PFSK-1 (cell line): Measurements from ENCODE around the gene SRP9.

Experiments used
- FOXP2 ChIP-seq: optimal IDR thresholded peaks from 2 replicates; pipeline ENCODE3; 2011; ENCODE audit warnings: borderline replicate concordance, control low read depth, inconsistent platforms; ENCODE audit not compliant: insufficient read depth; ENCODE audit errors: extremely low read length, extremely low read depth
- POLR2AphosphoS5 ChIP-seq: IDR thresholded peaks from 2 replicates; pipeline ENCODE4 v1.6.1; 2012; ENCODE audit warnings: low read depth, mild to moderate bottlenecking, control low read depth, low read length, moderate library complexity
- SIN3A ChIP-seq: IDR thresholded peaks from 2 replicates; pipeline ENCODE4 v1.6.1; 2012; ENCODE audit warnings: mild to moderate bottlenecking, low read length, moderate library complexity, borderline replicate concordance; ENCODE audit not compliant: insufficient read depth
- TAF1 ChIP-seq: IDR thresholded peaks from 2 replicates; pipeline ENCODE4 v1.6.1; 2012; ENCODE audit warnings: low read length, control low read depth, borderline replicate concordance; ENCODE audit not compliant: insufficient read depth
- TF ChIP-seq, protein P1 (sequence below), 2 experiments: IDR thresholded peaks; 2 replicates each; pipeline versions ENCODE4 v1.6.1 to v1.8.0; 2011 to 2012; ENCODE audit warnings: low read depth in 2 of 2, low read length in 2 of 2, control low read depth in 1 of 2, inconsistent platforms in 1 of 2, mild to moderate bottlenecking in 1 of 2, moderate library complexity in 1 of 2; ENCODE audit not compliant: insufficient read depth in 1 of 2

SRP9 gene

DNA sequence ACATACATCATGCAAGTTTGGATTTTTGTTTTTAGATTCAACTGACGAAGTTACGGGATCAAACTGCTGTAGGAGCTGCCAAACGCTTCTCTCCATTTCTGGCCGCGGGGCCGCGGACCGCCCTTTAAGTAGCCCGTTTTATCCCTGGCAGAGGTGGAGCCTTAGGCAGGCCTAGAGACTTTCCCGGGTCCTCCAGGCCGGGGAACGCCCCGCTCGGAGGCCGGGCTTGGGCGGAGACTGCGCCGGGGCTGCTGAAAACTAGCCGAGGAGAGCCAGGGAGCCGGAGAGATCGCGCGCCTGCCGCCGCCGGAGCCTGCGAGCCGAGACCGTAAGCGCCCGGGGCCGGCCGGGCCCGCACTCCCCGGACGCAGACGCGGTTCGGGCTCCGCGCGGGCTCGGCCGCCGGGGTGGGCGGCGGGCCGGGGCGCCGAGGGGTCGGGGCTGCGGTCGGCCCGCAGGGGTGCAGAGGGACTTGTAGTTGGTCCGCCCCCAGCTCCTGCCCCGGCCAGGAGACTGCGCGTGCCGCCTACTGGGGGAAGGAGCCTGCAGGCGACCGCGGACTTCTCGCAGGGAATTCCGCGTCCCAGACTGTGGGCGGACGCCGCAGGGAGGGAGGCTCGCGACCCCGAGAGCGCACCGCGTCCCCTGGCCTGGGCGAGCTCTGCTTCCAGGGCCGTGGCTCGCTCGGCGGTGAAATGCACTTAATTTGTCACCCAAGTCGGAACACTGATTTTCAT lies 32.4 kb downstream of the SRP9 start, which contains the start of gene EPHX1:
Gene EPHX1 (plus strand): TSS at position 283 of the 737 bp plus-strand sequence. CDS start 18,606 bp downstream, outside the sequence.
- peak; percentile 68; the same call in 1 of the 2 replicates for TF ChIP-seq TAF1
- TF ChIP-seq POLR2AphosphoS5: peak; percentile 92
- peak; percentile 42 for TF ChIP-seq FOXP2
- TF ChIP-seq, protein P1, sequence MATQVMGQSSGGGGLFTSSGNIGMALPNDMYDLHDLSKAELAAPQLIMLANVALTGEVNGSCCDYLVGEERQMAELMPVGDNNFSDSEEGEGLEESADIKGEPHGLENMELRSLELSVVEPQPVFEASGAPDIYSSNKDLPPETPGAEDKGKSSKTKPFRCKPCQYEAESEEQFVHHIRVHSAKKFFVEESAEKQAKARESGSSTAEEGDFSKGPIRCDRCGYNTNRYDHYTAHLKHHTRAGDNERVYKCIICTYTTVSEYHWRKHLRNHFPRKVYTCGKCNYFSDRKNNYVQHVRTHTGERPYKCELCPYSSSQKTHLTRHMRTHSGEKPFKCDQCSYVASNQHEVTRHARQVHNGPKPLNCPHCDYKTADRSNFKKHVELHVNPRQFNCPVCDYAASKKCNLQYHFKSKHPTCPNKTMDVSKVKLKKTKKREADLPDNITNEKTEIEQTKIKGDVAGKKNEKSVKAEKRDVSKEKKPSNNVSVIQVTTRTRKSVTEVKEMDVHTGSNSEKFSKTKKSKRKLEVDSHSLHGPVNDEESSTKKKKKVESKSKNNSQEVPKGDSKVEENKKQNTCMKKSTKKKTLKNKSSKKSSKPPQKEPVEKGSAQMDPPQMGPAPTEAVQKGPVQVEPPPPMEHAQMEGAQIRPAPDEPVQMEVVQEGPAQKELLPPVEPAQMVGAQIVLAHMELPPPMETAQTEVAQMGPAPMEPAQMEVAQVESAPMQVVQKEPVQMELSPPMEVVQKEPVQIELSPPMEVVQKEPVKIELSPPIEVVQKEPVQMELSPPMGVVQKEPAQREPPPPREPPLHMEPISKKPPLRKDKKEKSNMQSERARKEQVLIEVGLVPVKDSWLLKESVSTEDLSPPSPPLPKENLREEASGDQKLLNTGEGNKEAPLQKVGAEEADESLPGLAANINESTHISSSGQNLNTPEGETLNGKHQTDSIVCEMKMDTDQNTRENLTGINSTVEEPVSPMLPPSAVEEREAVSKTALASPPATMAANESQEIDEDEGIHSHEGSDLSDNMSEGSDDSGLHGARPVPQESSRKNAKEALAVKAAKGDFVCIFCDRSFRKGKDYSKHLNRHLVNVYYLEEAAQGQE (IDR thresholded peaks at IDR 0.05; ENCODE audit: insufficient read depth in 1 of 2, low read depth in 2 of 2, low read length in 2 of 2): peak in 1 of 2 experiments; percentile 58; a peak in 1 of 4 replicates
- 0 out of 2 replicates have a peak, but pooled peaks have one; percentile 26 for TF ChIP-seq SIN3A

DNA sequence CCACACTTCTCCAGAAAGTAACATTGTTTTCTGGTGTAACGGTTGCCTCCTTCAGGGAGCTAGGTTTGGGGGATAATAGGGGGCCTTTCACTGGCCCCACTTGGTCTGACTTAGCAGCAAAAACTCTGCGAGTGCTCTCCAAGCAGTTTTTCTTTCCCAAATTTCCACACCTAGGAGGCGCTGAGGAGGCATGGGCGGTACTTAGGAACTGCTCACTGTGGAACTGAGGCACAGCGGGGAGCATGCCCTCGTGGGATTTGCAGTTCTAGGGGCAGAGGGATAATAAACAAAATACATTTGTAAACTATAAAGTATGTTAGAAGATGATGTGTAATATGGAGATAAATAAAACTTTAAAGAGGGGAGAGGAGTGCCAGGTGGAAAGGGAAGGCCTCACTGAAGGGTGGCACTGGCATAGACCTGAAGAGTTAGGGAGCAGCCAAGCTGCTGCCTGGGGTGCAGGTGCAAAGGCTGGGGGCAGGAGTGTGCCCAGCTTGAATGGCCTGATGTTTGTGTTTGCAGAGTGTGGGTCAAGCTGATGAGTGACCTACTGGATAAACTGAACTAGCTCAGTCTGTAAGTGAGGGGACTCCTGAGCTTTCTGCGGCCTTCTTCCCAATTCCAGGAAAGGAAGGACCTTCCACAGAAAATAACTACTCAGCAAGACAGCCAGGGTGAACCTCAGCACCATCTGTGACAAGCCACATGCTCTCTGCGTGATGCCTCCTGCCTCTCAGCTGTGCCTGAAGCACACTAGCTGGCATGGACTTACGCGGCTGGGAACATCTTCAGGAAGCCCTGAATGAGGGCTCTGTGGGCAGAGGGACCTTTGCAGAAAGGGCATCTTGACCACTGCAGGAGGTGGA lies 34.2 kb downstream of the SRP9 start:
- TF ChIP-seq POLR2AphosphoS5 (no peak), TAF1 (no peak), FOXP2 (no peak), SIN3A (no peak)
- TF ChIP-seq, protein P1 (IDR thresholded peaks at IDR 0.05; ENCODE audit: insufficient read depth in 1 of 2, low read depth in 2 of 2, low read length in 2 of 2): no peak

DNA sequence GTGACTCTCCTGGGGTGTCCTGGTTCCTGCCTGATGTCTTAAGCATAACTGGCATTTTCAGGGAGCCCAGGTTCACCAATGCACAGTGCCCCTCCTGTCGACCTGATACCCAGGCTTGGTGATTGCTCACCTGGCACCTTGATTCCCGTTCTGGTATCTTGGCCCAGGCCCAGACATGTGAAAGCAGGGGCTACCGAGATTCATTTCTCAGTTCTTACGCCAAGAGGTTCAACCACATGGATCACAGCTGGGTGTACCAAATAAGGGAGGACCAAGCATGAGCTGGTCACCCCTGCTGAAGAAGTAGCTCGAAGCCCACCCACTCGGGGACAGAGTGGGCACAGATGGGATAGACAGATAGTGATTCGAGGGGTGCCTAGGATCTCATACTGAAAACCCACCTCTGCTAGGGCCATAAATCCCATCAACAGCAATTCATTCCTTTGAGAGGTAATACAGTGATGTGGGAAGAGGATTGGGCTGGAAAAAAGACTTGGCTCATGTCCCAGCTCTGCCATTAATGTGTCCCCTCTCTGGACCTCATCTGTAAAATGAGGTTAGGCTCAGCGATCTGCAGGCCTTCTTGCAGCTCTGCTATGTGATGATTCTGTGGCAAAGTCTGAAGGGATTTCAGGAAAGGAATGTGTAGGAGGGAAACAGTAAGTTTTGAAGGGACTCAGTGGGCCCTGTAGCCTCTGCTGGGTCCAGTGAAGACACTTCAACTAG lies 35.0 kb downstream of the SRP9 start:
- no peak for TF ChIP-seq SIN3A
- TF ChIP-seq FOXP2: no peak
- TF ChIP-seq TAF1: no peak
- TF ChIP-seq POLR2AphosphoS5: no peak
- TF ChIP-seq, protein P1 (IDR thresholded peaks at IDR 0.05; ENCODE audit: insufficient read depth in 1 of 2, low read depth in 2 of 2, low read length in 2 of 2): no peak

GRCh38 chr1:225813214-225813964 lies 35.8 kb downstream of the SRP9 start:
- TF ChIP-seq SIN3A: no peak
- no peak for TF ChIP-seq TAF1
- TF ChIP-seq, protein P1 (IDR thresholded peaks at IDR 0.05; ENCODE audit: insufficient read depth in 1 of 2, low read depth in 2 of 2, low read length in 2 of 2): no peak
- TF ChIP-seq FOXP2: peak; percentile 59
- no peak for TF ChIP-seq POLR2AphosphoS5
